Activated T-helper 1 cell treated with anti-CD3 and anti-CD28 coated beads, Interleukin-2, amount 50 U/mL, for 16 hours (primary cell): ENCODE data around the gene ENDOG.

Experiments
- DNase-seq, 2 donors: peaks; one replicate each; pipeline ENCODE4 v3.0.0-alpha.2; 2020; ENCODE audit warnings: low read depth in 1 of 2, low spot score in 1 of 2

The ENDOG gene

DNA sequence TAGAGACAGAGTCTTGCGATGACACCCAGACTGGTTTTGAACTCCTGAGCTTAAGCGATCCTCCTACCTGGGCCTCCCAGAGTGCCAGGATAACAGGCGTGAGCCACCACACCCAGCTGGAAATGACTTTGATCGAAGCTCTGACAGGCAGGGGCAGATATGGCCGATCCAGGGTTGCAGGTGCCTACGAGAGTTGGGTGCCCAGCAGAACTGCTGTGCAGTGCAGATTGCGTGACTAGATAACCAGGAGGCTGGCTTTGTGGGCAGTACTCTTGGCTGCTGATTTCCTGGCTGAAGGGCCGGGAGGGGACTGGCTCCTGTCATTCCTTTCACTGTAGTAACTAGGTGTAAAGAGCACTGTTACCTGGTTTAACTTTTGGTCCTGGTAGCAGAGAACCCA, 19.4 kb upstream of the ENDOG start:
- DNase-seq, result no peak

DNA sequence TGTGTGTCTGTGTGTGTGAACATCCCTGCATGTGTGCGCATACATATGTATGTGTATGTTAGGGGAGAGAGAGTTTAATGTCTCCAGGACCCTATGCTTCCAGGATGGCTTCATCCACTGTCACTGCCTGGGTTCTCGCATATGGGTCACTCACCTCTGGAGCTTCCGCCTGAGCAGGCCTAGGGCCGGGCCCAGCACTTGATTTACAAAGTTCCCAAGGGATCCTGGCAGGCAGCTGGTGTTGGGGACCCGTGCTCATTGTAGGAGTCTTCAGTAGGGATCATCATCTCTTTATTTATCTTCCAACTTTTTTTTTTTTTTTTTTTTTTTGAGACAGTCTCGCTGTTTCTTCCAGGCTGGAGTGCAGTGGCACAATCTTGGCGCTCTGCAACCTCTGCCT, 18.2 kb upstream of the ENDOG start:
- DNase-seq, result no peak

DNA sequence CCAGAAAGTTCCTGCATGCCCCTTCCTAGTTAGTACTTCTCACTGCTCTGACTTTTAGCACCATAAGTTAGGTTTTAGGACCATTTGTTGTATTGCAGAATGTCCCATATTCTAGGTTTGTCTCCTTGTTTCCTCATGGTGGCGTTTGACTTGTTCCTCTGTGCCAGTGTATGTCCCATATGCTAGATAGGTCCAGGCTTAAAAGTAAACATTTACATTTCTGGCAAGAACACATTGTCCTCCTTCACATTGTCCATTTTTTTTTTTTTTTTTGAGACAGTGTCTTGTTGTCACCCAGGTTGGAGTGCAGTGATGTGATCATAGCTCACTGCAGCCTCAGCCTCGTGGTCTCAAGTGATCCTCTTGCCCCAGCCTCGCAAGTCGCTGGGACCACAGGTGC, 15.8 kb upstream of the ENDOG start:
- no peak for DNase-seq

DNA sequence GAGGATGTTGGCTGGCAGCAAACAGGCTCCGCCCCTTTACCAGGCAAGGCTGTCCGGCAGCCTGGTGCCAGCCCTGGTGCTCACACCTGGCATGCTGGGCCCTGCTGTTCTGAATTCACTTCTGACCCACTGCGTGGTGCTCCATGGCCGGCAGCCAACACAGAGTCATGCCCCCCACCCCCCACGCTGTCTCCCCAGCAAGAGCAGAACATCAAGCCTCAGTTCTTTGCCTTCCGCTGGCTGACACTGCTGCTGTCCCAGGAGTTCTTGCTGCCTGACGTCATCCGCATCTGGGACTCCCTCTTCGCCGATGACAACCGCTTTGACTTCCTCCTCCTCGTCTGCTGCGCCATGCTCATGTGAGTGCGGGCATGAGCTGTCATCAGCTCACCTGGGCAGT, 12.6 kb upstream of the ENDOG start:
- no peak for DNase-seq

DNA sequence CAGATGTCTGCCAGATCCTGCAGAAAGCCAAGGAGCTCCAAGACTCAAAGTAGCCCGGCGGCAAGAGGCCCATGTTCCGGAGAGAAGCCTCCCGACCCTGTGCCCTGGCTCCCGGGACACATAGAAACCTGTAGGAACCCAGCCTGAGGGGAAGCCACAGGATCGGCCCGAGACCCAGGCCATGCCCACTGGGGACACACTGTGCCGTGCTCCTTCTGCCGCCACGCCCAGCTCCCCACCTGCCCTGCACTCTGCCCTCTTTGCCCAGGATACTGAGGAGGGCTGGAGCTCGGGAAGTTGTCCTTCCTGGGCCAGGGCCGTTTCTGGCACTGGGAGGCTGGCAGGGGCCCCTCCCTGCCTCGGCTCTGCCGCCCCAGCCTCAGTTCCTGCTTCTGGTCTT, 10.5 kb upstream of the ENDOG start:
- no peak for DNase-seq

DNA sequence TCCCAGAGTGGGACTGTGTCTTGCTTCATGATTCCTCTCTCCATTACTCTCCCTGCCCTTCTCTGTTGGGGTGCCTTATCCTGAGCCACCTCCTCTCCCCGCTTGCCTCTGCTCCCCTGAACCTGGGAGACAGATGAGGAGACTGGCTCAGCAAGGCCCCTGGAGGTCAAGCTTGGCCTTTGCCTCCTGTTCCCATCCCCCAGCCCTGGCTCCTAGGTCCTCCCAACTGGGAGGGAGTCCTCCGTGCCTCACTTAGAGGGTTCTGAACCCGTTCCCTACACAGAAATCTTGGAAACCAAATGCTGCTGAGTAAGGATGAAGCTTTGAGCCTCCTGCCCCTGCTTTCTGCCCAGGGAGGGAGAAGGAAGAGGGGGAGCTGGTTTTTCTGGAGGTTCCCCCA, 9.8 kb upstream of the ENDOG start:
- DNase-seq, result no peak

DNA sequence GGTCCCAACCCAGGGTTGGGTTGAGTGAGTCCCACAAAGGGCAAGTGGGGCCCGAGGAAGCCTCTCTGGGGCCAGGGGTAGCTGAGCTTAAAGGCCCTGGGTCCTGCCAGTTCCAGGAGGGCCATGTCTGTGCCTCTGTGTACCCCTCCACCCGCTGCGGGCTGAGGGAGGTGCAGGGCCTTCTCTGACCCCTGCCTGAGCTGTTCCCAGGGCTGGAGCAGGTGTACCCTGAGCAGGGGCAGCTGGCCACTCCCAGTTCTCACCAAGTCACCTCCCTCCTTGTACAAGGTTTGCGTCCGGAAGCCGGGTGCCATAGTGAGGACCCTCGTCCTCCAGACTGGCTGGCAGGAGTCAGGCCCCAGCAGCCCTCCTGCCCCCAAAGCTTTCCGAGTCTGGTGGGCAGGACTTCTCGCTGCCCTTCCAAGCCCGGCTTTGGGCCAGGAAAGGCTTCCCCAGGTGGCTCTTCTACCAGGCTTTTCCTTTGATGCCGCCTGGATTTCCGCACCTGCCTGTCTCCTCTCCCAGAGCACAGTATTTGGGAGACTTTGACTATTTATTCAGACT, 9.2 kb upstream of the ENDOG start:
- no peak for DNase-seq

DNA sequence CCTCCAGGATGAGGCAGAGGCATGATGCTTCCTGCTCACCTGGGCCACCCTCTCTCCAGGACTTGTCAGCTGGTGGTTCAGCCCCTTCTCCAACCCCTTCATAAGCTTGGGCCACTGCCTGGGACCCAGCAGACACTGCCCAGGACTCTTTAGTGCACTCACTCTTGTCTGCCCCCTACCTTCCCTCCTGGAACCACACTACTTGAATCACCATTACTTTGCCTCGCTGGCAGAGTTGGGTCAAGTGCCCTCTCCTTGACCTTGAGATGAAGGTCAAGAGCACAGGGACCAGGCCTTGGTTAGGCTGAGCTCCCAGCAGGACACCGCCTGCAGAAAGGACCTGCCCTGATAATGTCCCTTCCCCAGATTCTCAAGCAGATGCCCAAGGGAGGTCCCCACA, 8.5 kb upstream of the ENDOG start:
- DNase-seq, result no peak

DNA sequence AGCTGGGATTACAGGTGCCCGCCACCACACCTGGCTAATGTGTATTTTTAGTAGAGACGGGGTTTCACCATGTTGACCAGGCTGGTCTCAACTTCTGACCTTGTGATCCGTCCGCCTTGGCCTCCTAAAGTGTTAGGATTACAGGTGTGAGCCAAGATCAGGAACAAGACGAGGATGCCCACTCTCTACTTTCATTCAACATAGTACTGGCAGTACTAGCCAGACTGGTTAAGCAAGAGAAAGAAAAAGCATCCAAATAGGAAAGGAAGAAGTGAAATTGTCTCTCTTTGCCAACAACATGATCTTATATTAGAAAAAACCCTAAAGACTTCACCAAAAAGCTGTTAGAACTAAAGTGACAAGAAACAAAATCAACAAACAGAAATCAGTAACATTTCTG, 7.4 kb upstream of the ENDOG start:
- no peak for DNase-seq

DNA sequence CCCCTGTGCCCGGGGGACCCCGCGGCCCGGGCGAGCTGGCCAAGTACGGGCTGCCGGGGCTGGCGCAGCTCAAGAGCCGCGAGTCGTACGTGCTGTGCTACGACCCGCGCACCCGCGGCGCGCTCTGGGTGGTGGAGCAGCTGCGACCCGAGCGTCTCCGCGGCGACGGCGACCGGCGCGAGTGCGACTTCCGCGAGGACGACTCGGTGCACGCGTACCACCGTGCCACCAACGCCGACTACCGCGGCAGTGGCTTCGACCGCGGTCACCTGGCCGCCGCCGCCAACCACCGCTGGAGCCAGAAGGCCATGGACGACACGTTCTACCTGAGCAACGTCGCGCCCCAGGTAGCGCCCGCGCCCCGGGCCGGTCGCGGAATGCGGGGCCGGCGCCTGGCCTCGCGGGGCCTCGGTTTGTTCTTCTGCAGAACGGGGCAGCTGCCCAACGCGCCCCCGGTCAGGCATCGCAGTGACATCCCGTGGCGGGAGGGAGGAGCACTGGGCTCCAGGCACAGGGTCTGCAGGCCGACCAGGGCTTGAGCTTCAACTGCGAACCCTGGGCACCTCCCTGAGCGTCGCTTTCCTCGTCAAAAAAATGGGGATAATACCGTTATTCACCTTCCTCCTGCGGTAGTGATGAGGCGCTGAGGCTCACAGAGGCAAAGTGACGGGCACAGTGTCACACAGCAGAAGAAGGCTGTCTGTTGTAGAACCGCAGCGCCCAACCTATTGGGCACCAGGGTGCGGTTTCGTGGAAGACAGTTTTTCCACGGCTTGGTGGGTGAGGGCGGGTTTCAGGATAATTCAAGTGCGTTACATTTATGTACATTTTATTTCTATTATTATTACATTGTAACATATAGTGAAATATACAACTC, 777 bp downstream of the ENDOG start:
- peak in 1 of 2 donors; percentile 16 for DNase-seq

DNA sequence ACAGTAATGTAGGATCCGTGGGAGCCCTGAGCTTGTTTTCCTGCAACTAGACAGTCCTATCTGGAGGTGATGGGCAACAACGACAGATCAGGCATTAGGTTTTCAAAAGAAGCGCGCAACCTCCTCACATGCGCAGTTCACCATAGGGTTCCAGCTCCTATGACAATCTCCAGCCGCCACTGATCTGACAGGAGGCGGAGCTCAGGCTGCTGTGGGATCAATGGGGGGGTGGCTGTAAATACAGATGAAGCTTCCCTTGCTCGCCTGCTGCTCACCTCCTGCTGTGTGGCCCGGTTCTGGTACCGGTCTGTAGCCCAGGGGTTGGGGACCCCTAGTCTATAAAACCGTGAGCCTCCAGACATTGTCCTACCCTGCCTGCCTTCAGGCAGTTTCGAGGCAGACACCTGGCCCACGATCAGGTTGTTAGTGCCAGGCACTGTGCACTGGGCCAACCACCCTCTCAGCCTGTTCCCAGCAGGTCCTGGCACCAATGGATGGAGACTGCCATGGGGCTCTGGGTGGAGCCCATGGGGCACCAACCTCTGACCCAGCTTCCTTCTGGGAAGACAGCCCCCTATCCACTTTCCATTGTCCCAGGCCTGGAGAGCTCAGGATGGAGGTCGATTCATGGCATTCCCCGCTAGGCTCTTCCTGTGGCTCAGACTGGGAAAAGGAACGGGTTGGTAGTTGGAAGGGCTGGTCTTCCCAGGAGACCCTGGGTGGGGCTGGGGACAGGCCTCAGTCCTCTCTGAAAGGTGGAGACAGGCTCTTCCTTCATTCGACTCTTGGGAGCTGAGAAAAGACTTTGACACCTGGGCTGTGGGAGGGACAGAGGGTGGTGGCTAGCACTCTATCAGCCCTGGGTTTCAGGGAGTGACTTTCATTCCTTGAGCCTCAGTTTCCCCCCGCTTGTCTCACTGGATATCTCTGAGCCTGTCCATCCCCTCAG, 1.7 kb downstream of the ENDOG start:
- no peak for DNase-seq

DNA sequence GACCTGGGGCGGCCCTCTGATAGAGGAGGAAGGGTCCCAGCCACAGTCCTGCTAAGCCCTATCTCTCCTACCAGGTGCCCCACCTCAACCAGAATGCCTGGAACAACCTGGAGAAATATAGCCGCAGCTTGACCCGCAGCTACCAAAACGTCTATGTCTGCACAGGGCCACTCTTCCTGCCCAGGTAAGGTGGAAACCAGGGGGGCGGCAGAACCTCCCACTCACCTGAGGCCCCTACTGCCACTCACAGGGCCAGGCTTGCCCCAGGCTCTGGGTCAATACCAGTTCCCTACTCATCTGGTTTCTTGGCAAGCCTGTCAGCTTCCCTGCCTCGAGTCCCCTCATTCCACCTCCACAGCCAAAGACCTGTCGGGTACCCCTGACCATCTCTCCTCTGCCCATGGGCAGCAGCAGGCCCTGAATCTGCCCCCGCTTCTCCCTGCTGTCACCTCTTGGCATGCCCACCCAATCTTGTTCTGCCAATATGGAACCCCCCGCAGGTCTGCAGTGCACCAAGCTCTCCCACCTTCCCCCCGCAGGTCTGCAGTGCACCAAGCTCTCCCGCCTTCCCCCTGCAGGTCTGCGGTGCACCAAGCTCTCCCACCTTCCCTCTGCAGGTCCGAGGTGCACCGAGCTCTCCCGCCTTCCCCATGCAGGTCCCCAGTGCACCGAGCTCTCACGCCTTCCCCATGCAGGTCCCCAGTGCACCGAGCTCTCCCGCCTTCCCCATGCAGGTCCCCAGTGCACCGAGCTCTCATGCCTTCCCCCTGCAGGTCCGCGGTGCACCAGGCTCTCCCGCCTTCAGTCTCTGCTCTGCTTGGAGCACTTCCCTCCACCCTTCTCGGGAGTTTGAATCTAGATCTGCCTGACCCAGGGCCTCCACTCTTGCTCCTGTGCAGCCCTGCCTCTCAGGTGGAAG, 2.6 kb downstream of the ENDOG start:
- DNase-seq, result no peak

DNA sequence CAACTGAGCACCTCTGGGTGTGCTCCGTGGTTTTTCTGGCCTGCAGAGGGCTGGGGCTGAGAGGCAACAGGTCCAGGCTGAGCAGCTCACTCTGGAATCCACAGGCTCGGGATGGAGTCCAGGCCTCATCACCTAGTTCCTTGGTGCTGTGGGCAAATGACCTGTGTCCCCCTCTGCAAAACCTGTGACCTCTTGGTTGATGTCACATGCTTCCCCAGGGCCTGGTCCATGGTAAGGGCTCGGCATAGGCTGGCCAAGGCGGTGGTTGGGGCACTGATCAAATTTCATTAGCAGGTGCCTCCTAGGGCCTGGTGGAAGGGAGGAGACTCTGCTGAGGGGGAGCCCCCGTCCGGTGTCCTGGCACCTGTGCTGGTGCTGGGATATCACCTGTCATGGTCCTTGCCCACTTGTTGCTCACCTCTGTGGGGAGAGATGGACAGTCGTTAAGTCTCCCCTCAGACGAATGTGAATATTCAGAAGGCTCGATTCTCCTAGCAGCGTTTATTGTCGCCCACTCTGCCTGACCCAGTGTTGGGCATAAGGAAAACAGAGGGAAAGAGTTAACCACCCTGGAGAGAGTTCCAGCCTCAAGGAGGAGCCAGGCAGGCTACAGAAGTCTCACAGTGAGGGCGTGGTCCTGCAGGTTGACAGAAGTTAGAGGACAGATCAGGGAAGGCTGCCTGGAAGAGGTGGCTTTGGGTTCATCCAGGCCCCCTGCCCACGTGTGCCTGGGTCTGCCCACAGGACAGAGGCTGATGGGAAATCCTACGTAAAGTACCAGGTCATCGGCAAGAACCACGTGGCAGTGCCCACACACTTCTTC, 3.5 kb downstream of the ENDOG start:
- DNase-seq, result no peak

DNA sequence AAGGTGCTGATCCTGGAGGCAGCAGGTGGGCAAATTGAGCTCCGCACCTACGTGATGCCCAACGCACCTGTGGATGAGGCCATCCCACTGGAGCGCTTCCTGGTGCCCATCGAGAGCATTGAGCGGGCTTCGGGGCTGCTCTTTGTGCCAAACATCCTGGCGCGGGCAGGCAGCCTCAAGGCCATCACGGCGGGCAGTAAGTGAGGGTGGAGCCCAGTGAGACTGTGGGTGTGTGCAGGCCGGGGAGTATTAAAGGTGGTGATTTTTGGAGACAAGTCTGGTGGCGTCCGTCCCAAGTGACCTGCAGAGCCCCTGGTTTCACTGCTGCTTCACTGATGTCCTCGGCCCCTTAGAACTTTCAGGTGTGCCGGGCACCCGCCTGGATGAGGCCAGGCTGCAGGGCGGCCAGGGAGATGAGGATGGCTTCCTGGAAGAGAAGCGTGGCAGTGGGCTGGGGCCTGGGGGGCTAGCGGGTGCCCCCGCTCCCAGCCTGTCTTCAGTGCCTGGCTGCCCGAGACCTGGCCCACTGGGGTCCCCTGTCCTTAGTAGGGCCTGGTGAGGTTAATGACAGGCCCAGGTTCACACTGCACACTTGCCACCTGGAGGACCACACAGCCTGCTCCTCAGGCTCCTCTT, 4.2 kb downstream of the ENDOG start:
- no peak for DNase-seq

DNA sequence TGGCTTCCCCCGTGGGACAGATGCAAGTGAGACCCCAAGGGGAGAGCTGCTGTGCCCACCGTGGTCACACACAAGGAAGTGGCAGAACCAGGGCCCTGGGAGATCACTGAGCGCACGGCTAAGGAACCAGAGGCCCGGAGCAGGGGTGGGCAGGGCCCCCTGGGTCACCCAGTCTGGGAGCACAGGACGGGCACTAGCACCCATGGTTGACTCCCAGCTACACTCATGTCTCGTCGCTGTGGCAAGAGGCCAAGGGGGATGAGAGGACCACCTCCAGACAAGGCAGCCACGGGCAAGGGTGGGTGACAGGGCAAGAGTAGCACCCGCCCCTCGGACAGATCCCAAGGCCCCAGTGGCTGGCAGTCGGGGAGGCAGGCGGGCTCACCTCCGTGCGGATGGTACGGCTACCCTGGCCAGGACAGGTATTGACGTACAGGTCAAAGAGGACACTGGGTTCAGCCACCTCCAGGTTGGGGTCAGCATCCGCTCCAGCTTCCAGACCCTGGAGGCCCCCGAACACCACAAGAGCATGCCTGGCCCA, 5.1 kb downstream of the ENDOG start:
- DNase-seq, result no peak

DNA sequence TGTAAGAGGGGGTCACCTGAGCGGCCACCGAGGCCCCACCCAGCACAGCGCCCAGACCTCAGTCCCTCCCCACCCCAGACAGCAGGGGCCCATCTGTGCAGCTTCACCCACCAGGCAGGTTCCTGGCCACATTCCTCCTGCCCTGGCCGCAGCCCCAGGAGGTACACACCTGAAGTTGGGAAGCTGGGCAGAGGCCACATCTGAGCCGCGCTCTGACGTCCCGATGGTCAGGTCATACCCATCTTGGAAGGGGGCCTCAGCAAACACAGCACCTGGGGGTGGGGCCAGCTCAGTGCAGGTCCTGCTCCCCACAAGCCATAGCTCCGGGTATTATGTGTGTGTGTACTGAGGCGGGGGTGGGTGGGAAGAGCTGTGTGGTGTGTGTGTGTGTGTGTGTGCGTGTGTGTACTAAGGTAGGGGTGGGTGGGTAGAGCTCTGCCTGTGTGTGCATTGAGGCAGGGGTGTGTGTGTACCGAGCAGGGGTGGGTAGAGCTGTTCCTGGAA, 5.7 kb downstream of the ENDOG start:
- no peak for DNase-seq

DNA sequence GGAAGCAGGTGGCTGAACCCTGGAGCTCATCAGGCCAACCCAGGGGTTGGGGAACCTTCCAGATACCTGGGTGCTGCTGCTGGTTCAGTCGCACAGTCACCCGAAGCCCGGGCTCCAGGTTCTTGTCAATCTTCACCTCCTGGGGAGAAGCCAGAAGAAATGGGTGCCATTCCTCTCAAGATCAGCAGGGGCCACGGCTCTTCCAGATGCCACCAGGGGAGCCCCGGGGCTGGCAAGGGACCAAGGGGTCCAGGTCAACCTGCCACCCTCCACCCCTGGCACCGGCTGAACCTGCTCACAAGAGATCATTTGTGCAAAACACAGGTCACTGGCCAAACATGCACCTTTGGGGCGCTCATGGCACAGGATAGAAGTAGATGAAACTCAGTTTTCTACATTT, 6.6 kb downstream of the ENDOG start:
- DNase-seq, result no peak

DNA sequence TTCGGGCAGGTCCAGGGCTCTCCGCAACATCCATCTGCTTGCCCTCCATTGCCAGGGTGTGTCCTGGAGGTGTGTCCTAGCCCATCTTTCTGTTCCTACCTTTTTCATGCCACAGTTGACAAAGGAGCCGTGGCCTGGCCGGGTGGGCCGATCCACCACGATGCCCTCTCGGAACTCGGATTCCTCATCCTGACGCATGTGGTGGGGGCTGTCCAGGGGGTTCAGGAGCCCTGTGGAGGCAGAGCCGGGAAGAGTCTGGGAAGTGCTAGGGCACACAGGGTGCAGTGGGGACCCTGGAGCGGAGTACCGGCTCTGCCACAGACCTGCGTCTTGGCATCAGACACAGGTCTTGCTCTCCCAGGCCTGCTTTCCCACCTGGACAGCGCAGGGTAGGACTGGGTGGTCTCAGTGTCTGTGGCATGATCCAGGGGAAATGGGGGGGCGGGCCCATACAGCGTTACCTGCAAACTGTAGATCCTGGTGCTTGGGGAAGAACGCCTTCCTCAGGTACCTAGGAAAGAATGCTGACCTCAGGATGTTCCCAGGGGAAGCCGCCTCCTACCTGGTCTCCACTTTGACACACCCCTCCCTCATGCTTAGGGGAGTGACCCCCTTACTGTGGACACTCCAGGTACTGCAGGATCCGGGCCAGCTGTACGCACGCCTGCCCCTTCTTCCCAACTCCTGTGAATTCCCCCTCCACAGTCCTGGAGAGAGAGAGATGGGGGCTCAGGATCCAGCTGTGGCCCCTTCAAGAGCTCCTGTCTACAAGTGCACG, 7.8 kb downstream of the ENDOG start:
- no peak for DNase-seq
